Measurements from ENCODE around the gene PLA2G5.

DNA sequence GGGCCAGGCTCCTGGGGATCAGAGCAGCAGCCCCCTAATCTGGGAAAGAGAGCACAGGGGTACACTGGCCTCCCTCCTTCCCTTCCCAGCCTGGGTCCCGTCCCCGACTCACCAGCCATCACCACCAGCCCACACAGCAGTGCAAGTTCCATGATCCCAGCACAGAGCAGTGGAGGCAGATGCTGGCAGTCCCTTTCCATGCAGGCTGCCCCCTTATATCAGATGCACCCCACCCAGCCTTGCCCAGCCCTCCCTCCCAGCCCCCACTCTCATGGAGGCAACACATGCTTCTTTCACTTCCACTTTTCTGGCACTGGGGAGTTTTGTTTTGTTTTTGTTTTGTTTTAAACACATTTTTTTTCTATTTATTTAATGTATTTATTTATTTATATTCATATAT, 49.4 kb downstream of the PLA2G5 start, which contains the start of gene PLA2G2D:
- TF ChIP-seq, protein P1, sequence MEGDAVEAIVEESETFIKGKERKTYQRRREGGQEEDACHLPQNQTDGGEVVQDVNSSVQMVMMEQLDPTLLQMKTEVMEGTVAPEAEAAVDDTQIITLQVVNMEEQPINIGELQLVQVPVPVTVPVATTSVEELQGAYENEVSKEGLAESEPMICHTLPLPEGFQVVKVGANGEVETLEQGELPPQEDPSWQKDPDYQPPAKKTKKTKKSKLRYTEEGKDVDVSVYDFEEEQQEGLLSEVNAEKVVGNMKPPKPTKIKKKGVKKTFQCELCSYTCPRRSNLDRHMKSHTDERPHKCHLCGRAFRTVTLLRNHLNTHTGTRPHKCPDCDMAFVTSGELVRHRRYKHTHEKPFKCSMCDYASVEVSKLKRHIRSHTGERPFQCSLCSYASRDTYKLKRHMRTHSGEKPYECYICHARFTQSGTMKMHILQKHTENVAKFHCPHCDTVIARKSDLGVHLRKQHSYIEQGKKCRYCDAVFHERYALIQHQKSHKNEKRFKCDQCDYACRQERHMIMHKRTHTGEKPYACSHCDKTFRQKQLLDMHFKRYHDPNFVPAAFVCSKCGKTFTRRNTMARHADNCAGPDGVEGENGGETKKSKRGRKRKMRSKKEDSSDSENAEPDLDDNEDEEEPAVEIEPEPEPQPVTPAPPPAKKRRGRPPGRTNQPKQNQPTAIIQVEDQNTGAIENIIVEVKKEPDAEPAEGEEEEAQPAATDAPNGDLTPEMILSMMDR (IDR thresholded peaks at IDR 0.05), result no peak
- TF ChIP-seq EP300 (IDR thresholded peaks at IDR 0.05) (no peak), POLR2A (IDR thresholded peaks at IDR 0.05; ENCODE audit: low read depth) (no peak), POLR2AphosphoS5 (IDR thresholded peaks at IDR 0.05) (no peak)
